IMR-90 (cell line): Measurements from ENCODE around the gene KCNAB1. TPM values are rescaled to one million over a fixed set of nuclear protein-coding genes. Genes with fewer than 3 reads are reported as not detected.

Experiments used
- ATAC-seq: fragments of 200-7000 bp; cut with Tn5 transposase; 2 replicates; pipeline ENCODE4 v1.9.1; 2020; ENCODE audit warnings: low read depth, mild to moderate bottlenecking, moderate library complexity
- BruUV-seq: library from RNA; stranded (reverse); fragments of 400-500 nt; replicated peaks from 2 replicates; lab custom pipeline; 2021; lab: Mats Ljungman, UMichigan
- CTCF ChIA-PET: fragments of 300-600 bp; formaldehyde crosslinking; extraction: SDS; loops from one replicate; lab custom pipeline; 2021; ENCODE audit warnings: antibody characterized with exemption; lab: Yijun Ruan, JAX
- POLR2A ChIA-PET: fragments of 300-600 bp; sonication (Branson Sonifier 250); formaldehyde crosslinking; loops from one replicate; lab custom pipeline; 2022; ENCODE audit warnings: antibody characterized with exemption; ENCODE audit not compliant: unreplicated experiment; lab: Charles Lee
- DNase-seq: peaks from one replicate; pipeline ENCODE4 v3.0.0; 2013
- H2AFZ ChIP-seq: replicated peaks from 2 replicates; pipeline ENCODE3; 2013; ENCODE audit warnings: low read length, mild to moderate bottlenecking; ENCODE audit not compliant: poor library complexity
- H2AK5ac ChIP-seq: 2 replicates; pipeline ENCODE4 v1.6.1; 2013; ENCODE audit warnings: low read depth, low read length, inconsistent platforms
- H2AK9ac ChIP-seq: replicated peaks from 2 replicates; pipeline ENCODE3; 2013; ENCODE audit warnings: mild to moderate bottlenecking, low read depth, low read length, moderate library complexity; ENCODE audit not compliant: poor library complexity
- H2BK120ac ChIP-seq: 2 replicates; pipeline ENCODE4 v1.6.1; 2013; ENCODE audit warnings: low read depth, low read length, inconsistent platforms
- H2BK15ac ChIP-seq: 3 replicates; pipeline ENCODE4 v1.6.1; 2013; ENCODE audit warnings: low read depth, low read length, inconsistent platforms
- H2BK20ac ChIP-seq: 2 replicates; pipeline ENCODE4 v1.6.1; 2013; ENCODE audit warnings: low read depth, mild to moderate bottlenecking, inconsistent platforms, low read length, moderate library complexity
- H2BK5ac ChIP-seq: 2 replicates; pipeline ENCODE4 v1.6.1; 2013; ENCODE audit warnings: mild to moderate bottlenecking, low read depth, low read length, inconsistent platforms; ENCODE audit not compliant: poor library complexity, severe bottlenecking
- H3K14ac ChIP-seq: replicated peaks from 2 replicates; pipeline ENCODE4 v1.6.1; 2013; ENCODE audit warnings: low read depth, low read length, inconsistent platforms
- H3K18ac ChIP-seq: 2 replicates; pipeline ENCODE4 v1.6.1; 2013; ENCODE audit warnings: low read depth, low read length, control low read depth
- H3K23ac ChIP-seq: 2 replicates; pipeline ENCODE4 v1.6.1; 2013; ENCODE audit warnings: low read depth, low read length, inconsistent platforms
- H3K27ac ChIP-seq: 2 replicates; pipeline ENCODE4 v1.5.1; 2013; ENCODE audit warnings: mild to moderate bottlenecking, control low read depth, low read length; ENCODE audit not compliant: insufficient read depth
- H3K27me3 ChIP-seq: 2 replicates; pipeline ENCODE4 v1.6.1; 2013; ENCODE audit warnings: low read length; ENCODE audit not compliant: control insufficient read depth, insufficient read depth
- H3K36me3 ChIP-seq: 2 replicates; pipeline ENCODE4 v1.6.1; 2013; ENCODE audit warnings: low read length, mixed read lengths; ENCODE audit not compliant: control insufficient read depth, insufficient read depth
- H3K4ac ChIP-seq: 2 replicates; pipeline ENCODE4 v1.6.1; 2013; ENCODE audit warnings: low read depth, low read length, inconsistent platforms
- H3K4me1 ChIP-seq: 2 replicates; pipeline ENCODE4 v1.6.1; 2013; ENCODE audit warnings: low read length, mixed read lengths; ENCODE audit not compliant: control insufficient read depth, insufficient read depth
- H3K4me2 ChIP-seq: 2 replicates; pipeline ENCODE4 v1.6.1; 2013; ENCODE audit warnings: low read depth, mild to moderate bottlenecking, control low read depth, low read length, moderate library complexity
- H3K4me3 ChIP-seq: 2 replicates; pipeline ENCODE4 v1.5.1; 2013; ENCODE audit warnings: low read depth, mild to moderate bottlenecking, control low read depth, low read length, moderate library complexity; ENCODE audit not compliant: insufficient read depth
- H3K56ac ChIP-seq: 2 replicates; pipeline ENCODE4 v1.6.1; 2013; ENCODE audit warnings: low read length, inconsistent platforms; ENCODE audit not compliant: insufficient read depth; ENCODE audit errors: extremely low read depth
- H3K79me1 ChIP-seq, 2 experiments: 2 replicates each; pipeline ENCODE4 v1.6.1; 2013; ENCODE audit warnings: low read length in 2 of 2, inconsistent platforms in 1 of 2, low read depth in 1 of 2
- H3K9ac ChIP-seq: 2 replicates; pipeline ENCODE4 v1.6.1; 2013; ENCODE audit warnings: low read depth, low read length, control low read depth
- H3K9me1 ChIP-seq: 2 replicates; pipeline ENCODE4 v1.6.1; 2013; ENCODE audit warnings: low read length, inconsistent platforms; ENCODE audit not compliant: insufficient read depth
- H3K9me3 ChIP-seq: 2 replicates; pipeline ENCODE4 v1.6.1; 2013; ENCODE audit warnings: low read length; ENCODE audit not compliant: control insufficient read depth, insufficient read depth
- H4K20me1 ChIP-seq: 2 replicates; pipeline ENCODE4 v1.6.1; 2013; ENCODE audit warnings: low read length, inconsistent platforms; ENCODE audit not compliant: insufficient read depth
- H4K5ac ChIP-seq: 2 replicates; pipeline ENCODE4 v1.6.1; 2013; ENCODE audit warnings: mild to moderate bottlenecking, low read depth, low read length, control low read depth
- H4K8ac ChIP-seq, 2 experiments: 2 replicates each; pipeline ENCODE4 v1.6.1; 2013; ENCODE audit warnings: low read depth in 2 of 2, low read length in 2 of 2, control low read depth in 1 of 2, inconsistent platforms in 1 of 2
- H4K91ac ChIP-seq: 2 replicates; pipeline ENCODE4 v1.6.1; 2013; ENCODE audit warnings: low read depth, low read length, inconsistent platforms; ENCODE audit not compliant: insufficient read depth
- CEBPB ChIP-seq: IDR thresholded peaks from 2 replicates; pipeline ENCODE4 v1.6.1; 2012; ENCODE audit warnings: low read depth, low read length, improper control_type of control experiment
- MXI1 ChIP-seq: IDR thresholded peaks from 2 replicates; pipeline ENCODE4 v1.6.1; 2012; ENCODE audit warnings: low read depth, mild to moderate bottlenecking, low read length, moderate library complexity, borderline replicate concordance
- NFE2L2 ChIP-seq: fragments of 150-350 bp; IDR thresholded peaks from 2 replicates; pipeline ENCODE4 v1.6.1; 2016; ENCODE audit warnings: low read depth, mild to moderate bottlenecking, low read length
- SMC3 ChIP-seq: fragments of 150-350 bp; IDR thresholded peaks from 2 replicates; pipeline ENCODE4 v1.6.1; 2016; ENCODE audit warnings: low read depth, mild to moderate bottlenecking, antibody characterized with exemption, low read length, moderate library complexity
- WGBS, 2 experiments: methylation state at CpG; one replicate each; pipeline versions ENCODE4 v1.1.5 to v1.1.7; 2013; ENCODE audit warnings: missing lambda C conversion rate in 2 of 2; ENCODE audit not compliant: insufficient read length in 1 of 2; ENCODE audit errors: extremely low coverage in 2 of 2; 5-methylcytosine and 5-hydroxymethylcytosine counted together
- dilution Hi-C: fragments of 300-500 bp; cut with HindIII; formaldehyde crosslinking; loops from one replicate; pipeline ENCODE4 v1.14.3; 2018; ENCODE audit warnings: low sequenced_read_pairs; ENCODE audit not compliant: unreplicated experiment
- in situ Hi-C: fragments of 300-500 bp; cut with MboI; formaldehyde crosslinking; loops from 3 replicates; pipeline ENCODE4 v1.14.3; 2019; ENCODE audit warnings: low sequenced_read_pairs, inconsistent platforms, mixed read lengths
- intact Hi-C: fragments of 100-400 bp; cut with micrococcal nuclease; formaldehyde crosslinking; loops from 2 replicates; pipeline ENCODE4 v1.10.0; 2022
- polyA plus RNA-seq, 3 experiments: library from polyadenylated mRNA; depleted of rRNA; stranded (reverse); fragments of >200 nt; gene quantifications; 2 replicates each; pipeline ENCODE4 v1.2.3, GENCODE V29; 2012; ENCODE audit warnings: low replicate concordance in 1 of 3
- total RNA-seq: library from RNA; depleted of rRNA; stranded (reverse); fragments of >200 nt; gene quantifications from 2 replicates; pipeline ENCODE4 v1.2.3, GENCODE V29; 2012

KCNAB1 gene
- total and polyA plus RNA-seq, 2 of the 4 experiments (the other 2 are of a cell fraction) = under 0.01 to 0.07 TPM

- CTCF ChIA-PET = interaction anchor here (0.6 to 1.3 kb wide), 6 partner anchors 9 to 537 kb away, joined by 3 to 4 read pairs (median 4); no protein-coding TSS in a partner anchor
- ATAC-seq = no peak
- in situ Hi-C loops = loop anchor here (25.0 kb wide), 1 partner anchor 294 kb away; the partner anchor contains the start of gene LEKR1
Observed at GRCh38 chr3:156543043-156543555, 422.7 kb downstream of the KCNAB1 start.

More at GRCh38 chr3:156543043-156543555, 422.7 kb downstream of the KCNAB1 start:
- DNase-seq = no peak
- no peak overlapping the region for H2BK5ac ChIP-seq
- intact Hi-C loops = no loop called here
- no peak overlapping the region for H3K27ac ChIP-seq
- H3K18ac ChIP-seq = no peak overlapping the region
- no peak overlapping the region for H4K91ac ChIP-seq
- peaks cover 3% of the 10 kb centered on the region; the same call in 1 of the 2 replicates for H3K9me1 ChIP-seq
- no TSS peak for BruUV-seq
- no peak overlapping the region for H4K8ac ChIP-seq
- H3K23ac ChIP-seq = no peak overlapping the region
- no peak overlapping the region for H3K4me2 ChIP-seq
- dilution Hi-C loops = no loop called here
- H2BK120ac ChIP-seq = no peak overlapping the region
- H4K5ac ChIP-seq = no peak overlapping the region
- no peak overlapping the region for H3K4me3 ChIP-seq
- H3K14ac ChIP-seq = no peak overlapping the region
- H3K4me1 ChIP-seq = peaks cover 4% of the 10 kb centered on the region; the same call in 1 of the 2 replicates
- H2AK5ac ChIP-seq = no peak overlapping the region
- no peak overlapping the region for H3K4ac ChIP-seq
- no peaks in the 10 kb centered on the region for H3K27me3 ChIP-seq
- H2BK20ac ChIP-seq = no peak overlapping the region
- H3K36me3 ChIP-seq = peaks cover 33% of the 10 kb centered on the region
- no peak overlapping the region for H2BK15ac ChIP-seq
- TF ChIP-seq MXI1 = no peak
- no peak for TF ChIP-seq CEBPB
- no peak for TF ChIP-seq SMC3
- no peak for TF ChIP-seq NFE2L2
- H3K79me1 ChIP-seq = peaks cover 35 to 48% of the 10 kb centered on the region in 2 experiments
- no peak overlapping the region for H3K56ac ChIP-seq
- WGBS, 2 experiments = 100% methylated on average over 1 of the region's 2 CpGs; no CpG with 5 or more reads in 1 of the 2 experiments
- no peaks in the 10 kb centered on the region for H3K9me3 ChIP-seq
- no peak overlapping the region for H2AFZ ChIP-seq
- no peak overlapping the region for H2AK9ac ChIP-seq
- H4K20me1 ChIP-seq = peaks cover 43% of the 10 kb centered on the region; the same call in 1 of the 2 replicates
- POLR2A ChIA-PET = interaction anchor here (0.6 to 0.7 kb wide), 2 partner anchors 164 to 275 kb away, joined by 5 to 22 read pairs; no protein-coding TSS in a partner anchor
- no peak overlapping the region for H3K9ac ChIP-seq
